ENCODE data around the gene B3GNT5. TPM values are rescaled to one million over a fixed set of nuclear protein-coding genes. Genes with fewer than 3 reads are reported as not detected.

B3GNT5 gene
- total and polyA plus RNA-seq, 2 experiments from 2014 or later: 4.9 to 6.4 TPM

DNA sequence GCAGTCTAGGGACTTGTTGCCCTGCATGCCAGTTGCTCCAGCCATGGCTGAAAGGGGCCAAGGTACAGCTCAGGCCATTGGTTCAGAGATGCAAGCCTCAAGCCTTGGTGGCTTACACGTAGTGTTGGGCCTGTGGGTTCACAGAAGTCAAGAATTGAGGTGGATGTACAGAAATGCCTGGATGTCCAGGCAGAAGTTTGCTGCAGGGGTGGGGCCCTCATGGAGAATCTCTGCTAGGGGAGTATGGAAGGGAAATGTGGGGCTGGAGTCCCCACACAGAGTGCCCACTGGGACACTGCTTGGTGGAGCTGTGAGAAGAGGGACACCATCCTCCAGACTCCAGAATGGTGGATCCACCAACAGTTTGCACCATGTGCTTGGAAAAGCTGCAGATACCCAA, 10.6 kb upstream of the B3GNT5 start:
- Histone ChIP-seq H3K36me3 (ENCODE audit: insufficient read depth) (0 out of 2 replicates have a peak, but pooled peaks cover 5% of the 10 kb centered on the region), H3K9me2 (ENCODE audit: insufficient read depth) (no peaks in the 10 kb centered on the region), H3K27me3 (ENCODE audit: insufficient read depth) (no peaks in the 10 kb centered on the region), H3K79me2 (replicated peaks; ENCODE audit: insufficient read depth) (no peaks in the 10 kb centered on the region), H3K4me1 (ENCODE audit: insufficient read depth) (no peaks in the 10 kb centered on the region; the same call in 1 of the 2 replicates), H3K4me3 (no peak overlapping the region), H3K27ac (ENCODE audit: low read depth) (no peak overlapping the region), H3F3A (replicated peaks; ENCODE audit: low read depth) (no peaks in the 10 kb centered on the region), H4K20me1 (replicated peaks; ENCODE audit: insufficient read depth) (no peaks in the 10 kb centered on the region), H3K4me2 (no peak overlapping the region), H2AFZ (no peak overlapping the region)
- DNase-seq (ENCODE audit: low spot score) (no peak), ATAC-seq (no peak)
- no peak overlapping the region for H3K4me3 Mint-ChIP-seq
- peaks cover 11% of the 10 kb centered on the region for H3K4me1 Mint-ChIP-seq
- peaks cover 30% of the 10 kb centered on the region for H3K36me3 Mint-ChIP-seq (ENCODE audit: low read depth)
- H3K27ac Mint-ChIP-seq: no peak overlapping the region
- no peak for TF ChIP-seq ZNF331 (CRISPR knock-in tag; IDR thresholded peaks at IDR 0.05; ENCODE audit: low read depth)
- H3K27me3 Mint-ChIP-seq (ENCODE audit: insufficient read depth, low read depth, poor library complexity): peaks cover 6% of the 10 kb centered on the region
- H3K9me3 Mint-ChIP-seq: peaks cover 38% of the 10 kb centered on the region

DNA sequence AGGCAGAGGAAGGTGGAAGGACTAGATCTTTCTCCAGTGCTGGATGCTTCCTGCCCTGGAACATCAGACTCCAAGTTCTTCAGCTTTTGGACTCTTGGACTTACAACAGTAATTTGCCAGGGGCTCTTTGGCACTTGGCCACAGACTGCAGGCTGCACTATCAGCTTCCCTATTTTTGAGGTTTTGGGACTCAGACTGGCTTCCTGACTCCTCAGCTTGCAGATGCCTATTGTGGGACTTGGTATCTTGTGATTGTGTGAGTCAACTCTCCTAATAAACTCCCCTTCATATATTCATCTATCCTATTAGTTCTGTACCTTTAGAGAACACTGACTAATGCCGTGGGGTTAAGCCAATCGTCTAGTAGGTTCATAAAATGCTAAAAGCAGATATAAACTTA, 8.8 kb upstream of the B3GNT5 start:
- H3K4me2 ChIP-seq: no peak overlapping the region
- H3K4me1 Mint-ChIP-seq: peaks cover 19% of the 10 kb centered on the region
- DNase-seq (ENCODE audit: low spot score) (no peak), ATAC-seq (no peak)
- no peak for TF ChIP-seq STAT1 (IDR thresholded peaks at IDR 0.05; ENCODE audit: unreplicated experiment)
- no peak for TF ChIP-seq ZNF114 (CRISPR knock-in tag; IDR thresholded peaks at IDR 0.05)
- TF ChIP-seq, protein P1, sequence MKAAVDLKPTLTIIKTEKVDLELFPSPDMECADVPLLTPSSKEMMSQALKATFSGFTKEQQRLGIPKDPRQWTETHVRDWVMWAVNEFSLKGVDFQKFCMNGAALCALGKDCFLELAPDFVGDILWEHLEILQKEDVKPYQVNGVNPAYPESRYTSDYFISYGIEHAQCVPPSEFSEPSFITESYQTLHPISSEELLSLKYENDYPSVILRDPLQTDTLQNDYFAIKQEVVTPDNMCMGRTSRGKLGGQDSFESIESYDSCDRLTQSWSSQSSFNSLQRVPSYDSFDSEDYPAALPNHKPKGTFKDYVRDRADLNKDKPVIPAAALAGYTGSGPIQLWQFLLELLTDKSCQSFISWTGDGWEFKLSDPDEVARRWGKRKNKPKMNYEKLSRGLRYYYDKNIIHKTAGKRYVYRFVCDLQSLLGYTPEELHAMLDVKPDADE (IDR thresholded peaks at IDR 0.05): no peak
- TF ChIP-seq ZNF331 (CRISPR knock-in tag; IDR thresholded peaks at IDR 0.05; ENCODE audit: low read depth): no peak
- TF ChIP-seq CREB1 (CRISPR knock-in tag; IDR thresholded peaks at IDR 0.05; ENCODE audit: low read depth): no peak
- TF ChIP-seq, protein P2, sequence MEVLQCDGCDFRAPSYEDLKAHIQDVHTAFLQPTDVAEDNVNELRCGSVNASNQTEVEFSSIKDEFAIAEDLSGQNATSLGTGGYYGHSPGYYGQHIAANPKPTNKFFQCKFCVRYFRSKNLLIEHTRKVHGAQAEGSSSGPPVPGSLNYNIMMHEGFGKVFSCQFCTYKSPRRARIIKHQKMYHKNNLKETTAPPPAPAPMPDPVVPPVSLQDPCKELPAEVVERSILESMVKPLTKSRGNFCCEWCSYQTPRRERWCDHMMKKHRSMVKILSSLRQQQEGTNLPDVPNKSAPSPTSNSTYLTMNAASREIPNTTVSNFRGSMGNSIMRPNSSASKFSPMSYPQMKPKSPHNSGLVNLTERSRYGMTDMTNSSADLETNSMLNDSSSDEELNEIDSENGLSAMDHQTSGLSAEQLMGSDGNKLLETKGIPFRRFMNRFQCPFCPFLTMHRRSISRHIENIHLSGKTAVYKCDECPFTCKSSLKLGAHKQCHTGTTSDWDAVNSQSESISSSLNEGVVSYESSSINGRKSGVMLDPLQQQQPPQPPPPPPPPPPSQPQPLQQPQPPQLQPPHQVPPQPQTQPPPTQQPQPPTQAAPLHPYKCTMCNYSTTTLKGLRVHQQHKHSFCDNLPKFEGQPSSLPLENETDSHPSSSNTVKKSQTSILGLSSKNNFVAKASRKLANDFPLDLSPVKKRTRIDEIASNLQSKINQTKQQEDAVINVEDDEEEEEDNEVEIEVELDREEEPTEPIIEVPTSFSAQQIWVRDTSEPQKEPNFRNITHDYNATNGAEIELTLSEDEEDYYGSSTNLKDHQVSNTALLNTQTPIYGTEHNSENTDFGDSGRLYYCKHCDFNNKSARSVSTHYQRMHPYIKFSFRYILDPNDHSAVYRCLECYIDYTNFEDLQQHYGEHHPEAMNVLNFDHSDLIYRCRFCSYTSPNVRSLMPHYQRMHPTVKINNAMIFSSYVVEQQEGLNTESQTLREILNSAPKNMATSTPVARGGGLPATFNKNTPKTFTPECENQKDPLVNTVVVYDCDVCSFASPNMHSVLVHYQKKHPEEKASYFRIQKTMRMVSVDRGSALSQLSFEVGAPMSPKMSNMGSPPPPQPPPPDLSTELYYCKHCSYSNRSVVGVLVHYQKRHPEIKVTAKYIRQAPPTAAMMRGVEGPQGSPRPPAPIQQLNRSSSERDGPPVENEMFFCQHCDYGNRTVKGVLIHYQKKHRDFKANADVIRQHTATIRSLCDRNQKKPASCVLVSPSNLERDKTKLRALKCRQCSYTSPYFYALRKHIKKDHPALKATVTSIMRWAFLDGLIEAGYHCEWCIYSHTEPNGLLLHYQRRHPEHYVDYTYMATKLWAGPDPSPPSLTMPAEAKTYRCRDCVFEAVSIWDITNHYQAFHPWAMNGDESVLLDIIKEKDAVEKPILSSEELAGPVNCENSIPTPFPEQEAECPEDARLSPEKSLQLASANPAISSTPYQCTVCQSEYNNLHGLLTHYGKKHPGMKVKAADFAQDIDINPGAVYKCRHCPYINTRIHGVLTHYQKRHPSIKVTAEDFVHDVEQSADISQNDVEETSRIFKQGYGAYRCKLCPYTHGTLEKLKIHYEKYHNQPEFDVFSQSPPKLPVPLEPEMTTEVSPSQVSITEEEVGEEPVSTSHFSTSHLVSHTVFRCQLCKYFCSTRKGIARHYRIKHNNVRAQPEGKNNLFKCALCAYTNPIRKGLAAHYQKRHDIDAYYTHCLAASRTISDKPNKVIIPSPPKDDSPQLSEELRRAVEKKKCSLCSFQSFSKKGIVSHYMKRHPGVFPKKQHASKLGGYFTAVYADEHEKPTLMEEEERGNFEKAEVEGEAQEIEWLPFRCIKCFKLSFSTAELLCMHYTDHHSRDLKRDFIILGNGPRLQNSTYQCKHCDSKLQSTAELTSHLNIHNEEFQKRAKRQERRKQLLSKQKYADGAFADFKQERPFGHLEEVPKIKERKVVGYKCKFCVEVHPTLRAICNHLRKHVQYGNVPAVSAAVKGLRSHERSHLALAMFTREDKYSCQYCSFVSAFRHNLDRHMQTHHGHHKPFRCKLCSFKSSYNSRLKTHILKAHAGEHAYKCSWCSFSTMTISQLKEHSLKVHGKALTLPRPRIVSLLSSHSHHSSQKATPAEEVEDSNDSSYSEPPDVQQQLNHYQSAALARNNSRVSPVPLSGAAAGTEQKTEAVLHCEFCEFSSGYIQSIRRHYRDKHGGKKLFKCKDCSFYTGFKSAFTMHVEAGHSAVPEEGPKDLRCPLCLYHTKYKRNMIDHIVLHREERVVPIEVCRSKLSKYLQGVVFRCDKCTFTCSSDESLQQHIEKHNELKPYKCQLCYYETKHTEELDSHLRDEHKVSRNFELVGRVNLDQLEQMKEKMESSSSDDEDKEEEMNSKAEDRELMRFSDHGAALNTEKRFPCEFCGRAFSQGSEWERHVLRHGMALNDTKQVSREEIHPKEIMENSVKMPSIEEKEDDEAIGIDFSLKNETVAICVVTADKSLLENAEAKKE (CRISPR knock-in tag; IDR thresholded peaks at IDR 0.05): no peak
- TF ChIP-seq, protein P3, sequence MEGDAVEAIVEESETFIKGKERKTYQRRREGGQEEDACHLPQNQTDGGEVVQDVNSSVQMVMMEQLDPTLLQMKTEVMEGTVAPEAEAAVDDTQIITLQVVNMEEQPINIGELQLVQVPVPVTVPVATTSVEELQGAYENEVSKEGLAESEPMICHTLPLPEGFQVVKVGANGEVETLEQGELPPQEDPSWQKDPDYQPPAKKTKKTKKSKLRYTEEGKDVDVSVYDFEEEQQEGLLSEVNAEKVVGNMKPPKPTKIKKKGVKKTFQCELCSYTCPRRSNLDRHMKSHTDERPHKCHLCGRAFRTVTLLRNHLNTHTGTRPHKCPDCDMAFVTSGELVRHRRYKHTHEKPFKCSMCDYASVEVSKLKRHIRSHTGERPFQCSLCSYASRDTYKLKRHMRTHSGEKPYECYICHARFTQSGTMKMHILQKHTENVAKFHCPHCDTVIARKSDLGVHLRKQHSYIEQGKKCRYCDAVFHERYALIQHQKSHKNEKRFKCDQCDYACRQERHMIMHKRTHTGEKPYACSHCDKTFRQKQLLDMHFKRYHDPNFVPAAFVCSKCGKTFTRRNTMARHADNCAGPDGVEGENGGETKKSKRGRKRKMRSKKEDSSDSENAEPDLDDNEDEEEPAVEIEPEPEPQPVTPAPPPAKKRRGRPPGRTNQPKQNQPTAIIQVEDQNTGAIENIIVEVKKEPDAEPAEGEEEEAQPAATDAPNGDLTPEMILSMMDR (conservative IDR thresholded peaks at IDR 0.05; ENCODE audit: low read depth in 2 of 2): no peak
- H3K79me2 ChIP-seq (replicated peaks; ENCODE audit: insufficient read depth): no peaks in the 10 kb centered on the region
- H3K36me3 Mint-ChIP-seq (ENCODE audit: low read depth): peaks cover 30% of the 10 kb centered on the region
- H3K4me1 ChIP-seq (ENCODE audit: insufficient read depth): peaks cover 13% of the 10 kb centered on the region
- H2AFZ ChIP-seq: no peak overlapping the region
- no peak overlapping the region for H3K4me3 Mint-ChIP-seq
- H3K27me3 ChIP-seq (ENCODE audit: insufficient read depth): no peaks in the 10 kb centered on the region
- no peak overlapping the region for H3K27ac Mint-ChIP-seq
- peaks cover 38% of the 10 kb centered on the region for H3K9me3 Mint-ChIP-seq
- no peaks in the 10 kb centered on the region for H3K9me2 ChIP-seq (ENCODE audit: insufficient read depth)
- H3K27ac ChIP-seq (ENCODE audit: low read depth): no peak overlapping the region
- no peaks in the 10 kb centered on the region for H3F3A ChIP-seq (replicated peaks; ENCODE audit: low read depth)
- peaks cover 6% of the 10 kb centered on the region for H3K27me3 Mint-ChIP-seq (ENCODE audit: insufficient read depth, low read depth, poor library complexity)
- H3K36me3 ChIP-seq (ENCODE audit: insufficient read depth): 0 out of 2 replicates have a peak, but pooled peaks cover 5% of the 10 kb centered on the region
- H4K20me1 ChIP-seq (replicated peaks; ENCODE audit: insufficient read depth): no peaks in the 10 kb centered on the region
- no peak overlapping the region for H3K4me3 ChIP-seq
